Measurements from ENCODE around the gene SHROOM1. TPM values are rescaled to one million over a fixed set of nuclear protein-coding genes. Genes with fewer than 3 reads are reported as not detected.

SHROOM1 gene
- total RNA-seq, 1 donor from 2014 or later: 5.7 TPM

DNA sequence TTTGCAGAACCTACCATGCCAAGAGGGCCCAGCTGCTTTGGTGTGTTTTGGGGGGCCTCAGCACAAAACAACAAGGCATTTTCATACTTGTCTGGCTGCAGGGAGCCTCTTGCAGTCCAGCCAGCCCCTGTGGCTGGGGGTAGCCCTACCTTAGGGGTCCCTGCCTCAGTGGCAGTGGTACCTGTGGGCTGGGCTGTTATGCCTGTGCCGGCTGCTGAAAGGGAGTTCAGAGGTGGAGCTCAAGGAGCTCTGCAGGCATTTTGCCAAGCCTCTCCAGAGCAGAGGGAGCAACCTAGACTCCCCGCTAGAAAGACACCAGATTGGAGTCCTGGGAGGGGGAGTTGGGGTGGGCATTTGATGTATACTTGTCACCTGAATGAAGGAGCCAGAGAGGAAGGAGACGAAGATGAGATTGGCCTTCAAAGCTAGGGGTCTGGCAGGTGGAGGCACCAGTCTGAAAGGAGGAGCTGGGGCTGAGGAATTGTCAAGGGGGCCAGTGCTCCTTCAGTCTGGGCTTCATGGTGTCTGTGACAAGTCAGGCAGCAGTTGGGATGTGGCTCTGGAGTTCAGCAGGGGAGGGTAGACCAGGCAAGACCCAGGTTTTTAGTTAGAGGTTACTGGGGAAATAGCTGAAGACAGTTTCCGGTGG lies 1.5 kb downstream of the SHROOM1 start:
- DNase-seq (no peak), ATAC-seq (no peak)
- intact Hi-C loops (cut with micrococcal nuclease): no loop called here

- no peak for DNase-seq
- ATAC-seq: no peak
- intact Hi-C loops (cut with micrococcal nuclease): no loop called here
Observed at GRCh38 chr5:132827943-132828673, 2.3 kb downstream of the SHROOM1 start.

GRCh38 chr5:132826424-132827082 lies 3.9 kb downstream of the SHROOM1 start:
- ATAC-seq: no peak
- intact Hi-C loops (cut with micrococcal nuclease): no loop called here
- DNase-seq: no peak

- no peak for DNase-seq
- intact Hi-C loops (cut with micrococcal nuclease): no loop called here
- no peak for ATAC-seq
Observed at GRCh38 chr5:132825834-132826391, 4.5 kb downstream of the SHROOM1 start.

DNA sequence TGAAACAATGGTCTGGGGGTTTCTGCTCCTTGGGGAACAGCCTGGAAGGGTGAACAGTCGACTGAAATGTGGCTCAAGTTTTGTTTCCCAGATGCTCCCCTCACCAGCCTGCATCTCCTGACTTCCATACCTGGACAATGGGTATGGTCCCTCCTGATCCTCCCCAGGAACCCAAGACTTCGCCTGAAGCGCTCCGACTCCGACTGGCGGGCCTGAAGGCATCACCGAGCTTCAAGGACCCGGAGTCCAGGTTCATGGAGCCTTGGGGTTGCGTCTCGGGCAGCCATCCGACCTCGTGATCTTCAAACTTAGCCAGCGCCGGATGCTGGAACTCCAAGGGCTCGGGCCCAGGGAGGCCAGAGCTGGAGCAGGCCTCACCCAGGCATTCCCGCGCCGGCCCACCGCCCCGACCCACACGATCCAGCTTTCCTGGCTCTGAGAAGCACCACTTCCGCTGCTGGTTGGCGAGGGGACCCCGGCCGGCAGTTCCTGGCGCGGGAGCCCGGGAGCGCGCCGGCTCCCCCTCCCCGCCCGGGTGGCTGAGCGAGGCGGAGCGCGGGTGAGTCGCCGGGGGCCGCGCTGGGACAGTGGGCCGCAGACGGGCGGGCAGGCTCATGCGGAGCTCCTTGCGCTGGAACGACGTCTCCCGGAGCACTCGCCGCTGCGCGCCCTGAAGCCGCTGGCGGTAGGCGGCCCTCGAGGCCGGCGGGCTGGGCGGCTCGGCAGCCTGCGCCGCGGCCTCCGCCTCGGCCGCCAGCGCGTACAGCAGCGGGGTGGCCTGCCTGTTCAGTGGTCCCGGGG lies 5.2 kb downstream of the SHROOM1 start:
- intact Hi-C loops (cut with micrococcal nuclease): no loop called here
- ATAC-seq (no peak), DNase-seq (no peak)

DNA sequence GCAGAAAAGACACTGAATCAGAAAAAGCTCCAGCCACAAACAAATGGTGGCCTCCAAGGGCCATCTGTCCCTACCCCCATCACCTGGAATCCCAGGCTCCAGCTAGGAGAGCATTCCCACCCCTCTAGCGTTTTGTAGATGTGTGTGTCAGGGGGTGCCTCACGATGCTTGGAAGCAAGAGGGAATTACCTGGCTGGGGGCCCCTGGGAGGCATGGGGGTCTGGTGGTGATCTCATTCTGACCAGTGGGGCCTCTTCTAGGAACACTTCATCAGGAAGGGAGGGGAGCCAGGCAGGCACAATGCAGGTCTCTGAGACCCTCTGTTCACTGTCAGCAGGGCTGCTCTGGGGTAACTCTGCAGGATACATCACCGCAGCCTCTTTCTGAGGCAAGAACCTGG lies 6.0 kb downstream of the SHROOM1 start:
- ATAC-seq (no peak), DNase-seq (no peak)
- intact Hi-C loops (cut with micrococcal nuclease): no loop called here

GRCh38 chr5:132823481-132824050 lies 6.9 kb downstream of the SHROOM1 start:
- intact Hi-C loops (cut with micrococcal nuclease): no loop called here
- no peak for DNase-seq
- ATAC-seq: peak; percentile 24

- intact Hi-C loops (cut with micrococcal nuclease): no loop called here
- ATAC-seq: peak; percentile 29
- DNase-seq: peak; percentile 43
Observed at GRCh38 chr5:132822650-132823480, 7.6 kb downstream of the SHROOM1 start.

GRCh38 chr5:132821791-132822190 lies 8.7 kb downstream of the SHROOM1 start:
- ATAC-seq (peak; percentile 16), DNase-seq (no peak)
- intact Hi-C loops (cut with micrococcal nuclease): no loop called here

DNA sequence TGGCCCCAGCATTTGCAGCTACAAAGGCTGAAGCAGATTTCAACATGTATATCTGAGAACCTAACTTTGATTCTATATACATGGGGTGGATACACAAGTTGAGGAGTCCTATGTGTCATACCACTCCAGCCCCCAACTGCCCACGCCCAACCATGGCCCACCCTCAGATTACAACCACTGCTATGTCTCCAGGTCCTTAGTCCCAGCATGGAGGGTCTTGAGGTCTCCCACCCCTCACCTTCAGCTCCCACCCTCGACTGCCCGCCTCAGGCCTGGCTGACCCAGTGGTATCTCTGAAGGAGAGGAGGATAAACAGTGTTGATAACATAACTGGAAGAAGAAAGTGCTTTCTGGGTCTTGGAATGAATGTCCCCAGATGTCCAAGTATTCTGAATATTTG lies 9.1 kb downstream of the SHROOM1 start:
- ATAC-seq: no peak

DNA sequence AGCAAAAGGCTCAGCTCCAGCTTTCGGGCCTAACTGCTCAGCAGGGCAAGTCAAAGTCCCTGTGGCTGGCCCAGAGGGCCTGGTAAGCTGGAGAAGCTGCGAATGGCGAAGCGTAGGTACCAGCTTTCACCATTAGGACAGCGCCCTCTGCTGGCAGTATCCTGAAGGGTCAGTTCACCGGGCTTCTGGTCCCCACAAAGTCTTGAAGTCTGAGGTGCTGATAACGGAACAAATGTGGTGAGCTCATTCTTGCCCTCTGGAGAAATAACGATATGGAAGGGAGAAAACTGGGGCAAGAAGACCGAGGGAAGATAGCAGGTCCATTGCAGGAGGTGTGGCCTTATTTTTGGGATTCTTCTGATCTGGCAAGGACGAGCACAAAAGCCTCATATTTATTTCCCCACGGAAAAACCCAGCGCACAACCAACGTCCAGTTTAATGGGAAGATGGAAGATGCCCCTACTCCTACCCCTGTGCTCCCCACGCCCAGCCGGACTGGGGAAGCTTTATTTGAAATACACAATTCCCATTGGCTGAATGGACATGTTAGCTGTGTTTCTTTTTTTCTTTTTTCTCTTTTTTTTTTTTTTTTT lies 10.2 kb downstream of the SHROOM1 start:
- peak; percentile 85 for ATAC-seq
- intact Hi-C loops (cut with micrococcal nuclease): no loop called here
- peak; percentile 93 for DNase-seq

More for the DNA sequence above, 9.1 kb downstream of the SHROOM1 start:
- intact Hi-C loops (cut with micrococcal nuclease): no loop called here
- DNase-seq: no peak

GRCh38 chr5:132819468-132819867 lies 11.0 kb downstream of the SHROOM1 start:
- ATAC-seq (no peak), DNase-seq (no peak)
- intact Hi-C loops (cut with micrococcal nuclease): no loop called here

GRCh38 chr5:132817011-132817410 lies 13.4 kb downstream of the SHROOM1 start:
- ATAC-seq: no peak
- intact Hi-C loops (cut with micrococcal nuclease): no loop called here
- DNase-seq: no peak

DNA sequence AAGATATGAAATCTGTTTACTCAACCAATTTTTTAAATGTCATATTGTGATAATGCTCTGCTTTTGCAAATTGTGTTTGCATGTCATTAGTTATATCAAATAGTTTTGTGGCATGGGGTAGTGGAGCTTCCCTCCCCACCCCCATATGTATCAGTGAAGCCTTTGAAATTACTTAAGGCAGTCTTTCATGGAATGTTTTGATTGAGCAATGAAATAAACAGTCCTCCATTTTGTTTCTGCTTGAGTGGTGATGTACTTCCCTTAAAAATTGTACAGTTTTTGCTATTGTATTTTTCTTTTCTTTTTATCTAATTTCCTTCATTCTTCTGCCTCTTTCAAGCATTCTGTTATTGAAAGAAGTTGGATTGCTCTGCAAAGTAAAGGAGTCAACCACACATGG lies 13.9 kb downstream of the SHROOM1 start:
- no peak for ATAC-seq
- no peak for DNase-seq
- intact Hi-C loops (cut with micrococcal nuclease): no loop called here

DNA sequence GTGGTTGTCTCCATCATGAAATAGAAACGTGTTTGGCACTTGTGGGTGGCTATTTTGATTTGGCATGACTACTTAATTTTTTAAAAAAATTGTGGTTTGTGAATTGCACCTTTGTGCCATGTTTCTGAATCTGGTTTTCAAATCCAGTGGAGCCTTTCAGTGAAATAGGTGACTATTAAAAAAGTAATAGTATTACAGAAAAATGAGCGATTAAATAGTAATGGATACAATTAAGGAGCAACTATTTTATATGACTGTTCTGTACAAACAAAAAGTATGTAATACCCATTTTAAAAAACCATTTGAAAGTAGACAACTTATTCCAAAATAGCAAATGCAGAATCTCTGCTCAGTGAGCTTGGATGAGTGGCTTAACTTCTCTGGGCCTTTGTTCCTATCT lies 14.4 kb downstream of the SHROOM1 start:
- intact Hi-C loops (cut with micrococcal nuclease): no loop called here
- DNase-seq (no peak), ATAC-seq (no peak)

- intact Hi-C loops (cut with micrococcal nuclease): no loop called here
- DNase-seq (no peak), ATAC-seq (no peak)
Observed at GRCh38 chr5:132815454-132815853, 15.0 kb downstream of the SHROOM1 start.

DNA sequence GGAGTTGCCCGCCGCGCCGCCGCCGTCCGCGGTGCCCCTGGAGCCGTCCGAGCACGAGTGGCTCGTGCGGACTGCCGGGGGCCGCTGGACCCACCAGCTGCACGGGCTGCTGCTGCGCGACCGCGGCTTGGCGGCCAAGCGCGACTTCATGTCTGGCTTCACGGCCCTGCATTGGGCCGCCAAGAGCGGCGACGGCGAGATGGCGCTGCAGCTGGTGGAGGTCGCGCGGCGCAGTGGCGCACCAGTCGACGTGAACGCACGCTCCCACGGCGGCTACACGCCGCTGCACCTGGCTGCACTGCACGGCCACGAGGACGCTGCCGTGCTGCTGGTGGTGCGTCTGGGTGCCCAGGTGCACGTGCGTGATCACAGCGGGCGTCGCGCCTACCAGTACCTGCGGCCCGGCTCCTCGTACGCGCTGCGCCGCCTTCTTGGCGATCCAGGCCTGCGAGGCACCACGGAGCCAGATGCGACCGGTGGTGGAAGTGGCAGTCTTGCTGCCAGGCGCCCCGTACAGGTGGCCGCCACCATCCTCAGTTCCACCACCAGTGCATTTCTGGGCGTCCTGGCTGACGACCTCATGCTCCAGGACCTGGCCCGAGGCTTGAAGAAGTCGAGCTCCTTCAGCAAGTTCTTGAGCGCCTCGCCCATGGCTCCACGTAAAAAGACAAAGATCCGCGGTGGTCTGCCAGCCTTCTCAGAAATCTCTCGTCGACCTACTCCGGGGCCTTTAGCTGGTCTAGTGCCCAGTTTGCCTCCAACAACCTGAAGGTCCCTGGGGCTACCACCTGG lies 15.7 kb downstream of the SHROOM1 start:
- no peak for DNase-seq
- intact Hi-C loops (cut with micrococcal nuclease): no loop called here
- no peak for ATAC-seq

All from left ventricle myocardium superior (tissue), 1 donor.